HFF-Myc (cell line): ENCODE results near the gene ODF2L.

ENCODE experiments used
- DNase-seq: peaks from one replicate; pipeline ENCODE4 v3.0.0-alpha.2; 2011; ENCODE audit warnings: low read depth; ENCODE audit errors: extremely low read depth
- H3K4me3 ChIP-seq: replicated peaks from 2 replicates; pipeline ENCODE4 v1.5.1; 2011; ENCODE audit warnings: low read depth, mild to moderate bottlenecking, control low read depth, low read length
- TF ChIP-seq, protein P1 (sequence below): IDR thresholded peaks from 2 replicates; pipeline ENCODE4 v1.5.1; 2012; ENCODE audit warnings: mild to moderate bottlenecking, low read depth, low read length, control low read depth; ENCODE audit errors: missing control alignments

The ODF2L gene, protein sequence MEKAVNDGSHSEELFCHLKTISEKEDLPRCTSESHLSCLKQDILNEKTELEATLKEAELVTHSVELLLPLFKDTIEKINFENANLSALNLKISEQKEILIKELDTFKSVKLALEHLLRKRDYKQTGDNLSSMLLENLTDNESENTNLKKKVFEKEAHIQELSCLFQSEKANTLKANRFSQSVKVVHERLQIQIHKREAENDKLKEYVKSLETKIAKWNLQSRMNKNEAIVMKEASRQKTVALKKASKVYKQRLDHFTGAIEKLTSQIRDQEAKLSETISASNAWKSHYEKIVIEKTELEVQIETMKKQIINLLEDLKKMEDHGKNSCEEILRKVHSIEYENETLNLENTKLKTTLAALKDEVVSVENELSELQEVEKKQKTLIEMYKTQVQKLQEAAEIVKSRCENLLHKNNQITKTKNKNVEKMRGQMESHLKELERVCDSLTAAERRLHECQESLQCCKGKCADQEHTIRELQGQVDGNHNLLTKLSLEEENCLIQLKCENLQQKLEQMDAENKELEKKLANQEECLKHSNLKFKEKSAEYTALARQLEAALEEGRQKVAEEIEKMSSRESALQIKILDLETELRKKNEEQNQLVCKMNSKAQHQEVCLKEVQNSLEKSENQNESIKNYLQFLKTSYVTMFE

DNA sequence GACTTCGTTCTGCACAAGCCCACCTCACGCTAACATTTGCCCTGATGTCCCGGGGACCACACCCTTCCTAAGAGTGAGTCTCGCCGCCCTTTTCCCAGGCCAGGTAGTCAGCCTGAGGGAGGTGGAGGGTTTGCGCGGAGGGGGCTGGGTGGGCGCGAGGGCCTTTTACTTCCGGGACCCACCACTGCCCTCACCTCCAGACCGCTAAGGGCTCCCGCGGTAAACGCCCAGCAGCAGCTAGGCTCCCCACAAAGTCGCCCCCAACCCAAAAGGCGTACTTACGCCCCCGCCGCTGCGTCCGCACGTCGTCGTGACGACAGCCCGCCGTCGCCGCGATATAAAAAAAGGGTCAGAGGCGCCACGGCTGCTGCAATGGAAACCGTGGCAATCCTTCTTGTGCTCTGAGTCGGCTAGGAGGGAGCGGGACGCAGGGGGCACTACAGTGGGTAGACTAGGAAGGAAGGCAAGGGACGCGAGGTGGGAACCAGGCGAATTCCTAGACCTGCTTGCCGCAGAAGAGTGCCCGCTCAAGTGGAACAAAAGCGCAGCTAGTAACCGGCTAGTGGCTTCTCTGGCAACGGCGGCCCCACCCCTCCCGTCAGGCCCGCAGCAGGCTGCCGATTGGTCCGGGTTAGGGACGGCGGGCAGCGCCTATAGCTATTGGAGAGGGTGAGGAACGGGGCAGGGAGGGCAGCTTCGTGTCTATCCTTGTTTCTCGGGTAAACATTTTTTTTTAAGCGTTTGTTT lies at the start of gene ODF2L:
ODF2L (minus strand) TSS at position 573 of the 747 bp plus-strand sequence. CDS start 9,296 bp downstream, outside the sequence.
- TF ChIP-seq, protein P1, sequence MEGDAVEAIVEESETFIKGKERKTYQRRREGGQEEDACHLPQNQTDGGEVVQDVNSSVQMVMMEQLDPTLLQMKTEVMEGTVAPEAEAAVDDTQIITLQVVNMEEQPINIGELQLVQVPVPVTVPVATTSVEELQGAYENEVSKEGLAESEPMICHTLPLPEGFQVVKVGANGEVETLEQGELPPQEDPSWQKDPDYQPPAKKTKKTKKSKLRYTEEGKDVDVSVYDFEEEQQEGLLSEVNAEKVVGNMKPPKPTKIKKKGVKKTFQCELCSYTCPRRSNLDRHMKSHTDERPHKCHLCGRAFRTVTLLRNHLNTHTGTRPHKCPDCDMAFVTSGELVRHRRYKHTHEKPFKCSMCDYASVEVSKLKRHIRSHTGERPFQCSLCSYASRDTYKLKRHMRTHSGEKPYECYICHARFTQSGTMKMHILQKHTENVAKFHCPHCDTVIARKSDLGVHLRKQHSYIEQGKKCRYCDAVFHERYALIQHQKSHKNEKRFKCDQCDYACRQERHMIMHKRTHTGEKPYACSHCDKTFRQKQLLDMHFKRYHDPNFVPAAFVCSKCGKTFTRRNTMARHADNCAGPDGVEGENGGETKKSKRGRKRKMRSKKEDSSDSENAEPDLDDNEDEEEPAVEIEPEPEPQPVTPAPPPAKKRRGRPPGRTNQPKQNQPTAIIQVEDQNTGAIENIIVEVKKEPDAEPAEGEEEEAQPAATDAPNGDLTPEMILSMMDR: no peak
- H3K4me3 ChIP-seq: peak within 1 kb of the TSS; percentile 72
- DNase-seq: peak; percentile 32

DNA sequence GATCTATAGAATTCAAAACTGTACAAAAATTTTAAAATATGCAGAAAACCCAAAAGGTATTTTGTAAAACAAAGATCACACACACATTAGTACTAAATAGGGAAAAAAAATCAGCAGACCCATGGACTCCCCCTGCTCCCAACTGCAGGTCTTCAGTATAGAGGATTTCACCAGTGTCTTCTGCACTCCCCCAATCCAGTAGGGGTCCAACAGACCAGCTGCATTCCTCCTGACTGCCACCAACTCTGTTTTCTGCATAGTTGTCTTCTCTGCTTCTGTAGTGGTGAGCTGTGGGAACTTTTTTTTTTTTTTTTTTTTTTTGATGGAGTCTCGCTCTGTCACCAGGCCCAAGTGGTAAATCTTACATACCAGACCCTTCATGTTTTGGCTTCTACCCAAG lies 49.8 kb upstream of the ODF2L start:
- no peak for DNase-seq
- no peak overlapping the region for H3K4me3 ChIP-seq
- TF ChIP-seq, protein P1: no peak

DNA sequence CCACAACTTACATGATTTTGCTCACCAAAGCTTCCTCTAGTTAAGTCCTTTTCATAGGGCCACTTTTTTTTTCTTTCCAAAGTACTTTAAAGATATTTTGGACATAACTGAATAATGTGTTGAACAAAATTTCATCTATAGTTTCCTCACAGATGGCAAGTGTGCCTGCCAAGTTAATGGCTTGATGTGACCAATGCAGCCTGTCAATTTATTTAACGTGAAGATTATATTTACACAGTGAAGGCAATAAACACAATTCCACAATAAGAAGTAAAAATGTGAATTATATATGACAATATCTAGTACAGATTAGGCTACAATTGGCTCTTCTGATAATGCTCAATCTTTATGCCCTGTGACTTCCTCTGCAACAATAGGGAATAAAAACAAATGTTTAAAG lies 45.9 kb upstream of the ODF2L start:
- no peak overlapping the region for H3K4me3 ChIP-seq
- no peak for DNase-seq
- TF ChIP-seq, protein P1: no peak

DNA sequence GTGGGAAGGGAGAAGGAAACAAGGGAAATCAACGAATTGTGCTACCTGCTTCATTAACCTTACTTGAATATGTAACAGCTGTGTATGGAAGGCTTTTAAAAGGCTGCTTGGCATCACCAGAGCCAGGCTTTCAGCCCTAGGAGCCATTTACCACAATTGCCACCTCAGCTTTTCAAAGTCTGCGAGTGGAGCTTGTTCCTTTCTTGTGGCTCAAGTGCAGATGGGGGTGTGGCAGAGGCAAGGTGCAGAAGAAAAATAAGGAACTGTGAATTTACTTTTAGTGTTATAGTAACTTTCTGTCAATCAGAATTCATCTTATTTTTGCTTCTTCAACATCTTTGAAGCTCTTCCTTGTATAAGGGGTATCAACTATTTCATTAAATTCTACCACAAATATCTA lies 45.5 kb upstream of the ODF2L start:
- H3K4me3 ChIP-seq: no peak overlapping the region
- DNase-seq: no peak
- TF ChIP-seq, protein P1: no peak

DNA sequence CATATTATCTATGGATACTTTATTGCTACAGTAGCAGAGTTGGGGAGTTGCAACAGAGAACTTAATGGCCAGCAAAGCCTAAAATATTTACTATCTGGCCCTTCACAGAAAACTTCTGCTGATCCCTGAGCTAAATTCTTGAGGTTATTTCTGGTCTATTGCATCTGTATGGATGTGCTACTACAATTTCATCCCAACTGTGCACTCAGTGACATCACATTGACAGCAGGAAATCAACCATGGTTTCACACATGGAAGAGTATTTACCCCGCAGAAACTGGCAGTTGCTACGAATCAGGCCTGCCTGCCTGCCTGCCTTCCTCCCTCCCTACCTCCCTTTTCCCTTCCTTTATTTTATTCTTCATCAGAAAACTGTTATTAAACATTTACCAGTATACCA lies 39.9 kb upstream of the ODF2L start:
- TF ChIP-seq, protein P1: no peak
- H3K4me3 ChIP-seq: no peak overlapping the region
- DNase-seq: no peak

DNA sequence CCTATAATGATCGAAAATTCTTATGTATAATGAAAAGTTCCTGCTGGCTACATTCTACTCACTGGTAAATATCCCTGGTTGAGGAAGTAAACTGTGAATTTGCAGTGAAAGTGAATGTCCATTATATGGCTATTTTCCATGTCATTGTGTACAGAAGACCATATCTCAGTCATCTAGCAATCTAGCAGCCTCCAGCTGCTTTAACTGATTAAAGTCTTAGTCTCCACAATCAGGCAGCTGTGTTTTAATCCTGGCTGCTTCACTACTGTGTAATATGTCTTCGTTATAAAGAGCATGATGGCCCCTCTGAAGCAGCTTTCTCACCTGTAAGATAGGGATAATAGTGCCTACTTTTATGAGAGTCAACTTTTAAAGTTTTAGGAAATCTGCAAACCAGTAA lies 39.2 kb upstream of the ODF2L start:
- no peak overlapping the region for H3K4me3 ChIP-seq
- no peak for DNase-seq
- TF ChIP-seq, protein P1: no peak
